HCT116 (cell line): Measurements from ENCODE around the gene QRICH2. TPM values are rescaled to one million over a fixed set of nuclear protein-coding genes. Genes with fewer than 3 reads are reported as not detected.
A peak's percentile ranks its signal among the peaks of the same experiment; 100 is the strongest.

ENCODE experiments used
- ATAC-seq: fragments of 200-7000 bp; cut with Tn5 transposase; 2 replicates; pipeline ENCODE4 v1.9.1; 2020; ENCODE audit warnings: mild to moderate bottlenecking, moderate library complexity
- BruUV-seq: library from RNA; stranded (reverse); fragments of 400-500 nt; replicated peaks from 2 replicates; lab custom pipeline; 2021; lab: Mats Ljungman, UMichigan
- CTCF ChIA-PET: fragments of 300-600 bp; sonication (Branson Sonifier 250); formaldehyde crosslinking; loops from one replicate; lab custom pipeline; 2021; ENCODE audit warnings: antibody characterized with exemption; lab: Charles Lee
- POLR2A ChIA-PET: fragments of 300-600, 350-600 bp; sonication (Branson Sonifier 250); formaldehyde crosslinking; loops from one replicate; lab custom pipeline; 2021; ENCODE audit warnings: antibody characterized with exemption; lab: Charles Lee
- RAD21 ChIA-PET, 2 experiments: fragments of 300-600 bp; sonication (Branson Sonifier 250); formaldehyde crosslinking; loops; one replicate each; lab custom pipeline; 2023; ENCODE audit warnings: low total read pairs in 2 of 2; ENCODE audit not compliant: uncharacterized antibody in 2 of 2, unreplicated experiment in 2 of 2, low non-redundant PET in 1 of 2; lab: Charles Lee
- DNase-seq: peaks from one replicate; pipeline ENCODE4 v3.0.0-alpha.2; 2010; ENCODE audit warnings: low read depth, low spot score
- H2AFZ ChIP-seq: fragments of 200-600 bp; shearing (Covaris generic), sonication (generic); 2 replicates; pipeline ENCODE4 v1.6.1; 2017; ENCODE audit warnings: low read depth, mixed run types, mixed read lengths, antibody characterized with exemption, low read length; ENCODE audit not compliant: poor library complexity, severe bottlenecking
- H3K27ac ChIP-seq: 2 replicates; pipeline ENCODE4 v1.5.1; 2012; ENCODE audit warnings: low read depth, low read length
- H3K27me3 ChIP-seq: fragments of 200-600 bp; sonication (generic); 2 replicates; pipeline ENCODE4 v1.6.1; 2016; ENCODE audit warnings: mixed run types, low read length, mixed read lengths; ENCODE audit not compliant: insufficient read depth
- H3K36me3 ChIP-seq, 2 experiments: fragments of 200-500 bp in 1 of 2; fragments of 200-600 bp in 1 of 2; sonication (Bioruptor generic) in 1 of 2; sonication (generic) in 1 of 2; 2 replicates each; pipeline versions ENCODE4 v1.5.1 to v1.6.1; 2014 to 2016; ENCODE audit warnings: low read length in 2 of 2, inconsistent platforms in 1 of 2, mixed read lengths in 1 of 2, mixed run types in 1 of 2; ENCODE audit not compliant: insufficient read depth in 2 of 2, control insufficient read depth in 1 of 2
- H3K4me1 ChIP-seq, 2 experiments: fragments of 200-600 bp in 1 of 2; sonication (generic) in 1 of 2; 2 replicates each; pipeline versions ENCODE4 v1.5.1 to v1.6.1; 2012 to 2017; ENCODE audit warnings: low read length in 2 of 2, inconsistent platforms in 1 of 2, mild to moderate bottlenecking in 1 of 2, mixed read lengths in 1 of 2, mixed run types in 1 of 2, moderate library complexity in 1 of 2; ENCODE audit not compliant: insufficient read depth in 2 of 2, control insufficient read depth in 1 of 2
- H3K4me2 ChIP-seq: fragments of 200-600 bp; sonication (generic); 2 replicates; pipeline ENCODE4 v1.6.1; 2017; ENCODE audit warnings: mixed run types, low read length, mixed read lengths
- H3K4me3 ChIP-seq, 2 experiments: fragments of 200-600 bp in 1 of 2; sonication (generic) in 1 of 2; replicated peaks in 1 of 2; 2 replicates each; pipeline ENCODE4 v1.5.1; 2011 to 2016; ENCODE audit warnings: low read length in 2 of 2, control low read depth in 1 of 2, low read depth in 1 of 2, mild to moderate bottlenecking in 1 of 2, mixed read lengths in 1 of 2, mixed run types in 1 of 2
- H3K79me2 ChIP-seq: fragments of 200-600 bp; sonication (generic); 2 replicates; pipeline ENCODE4 v1.6.1; 2017; ENCODE audit warnings: mild to moderate bottlenecking, mixed run types, low read length, moderate library complexity, mixed read lengths; ENCODE audit not compliant: insufficient read depth
- H3K9ac ChIP-seq: fragments of 200-600 bp; sonication (generic); 2 replicates; pipeline ENCODE4 v1.6.1; 2016; ENCODE audit warnings: low read length, mixed read lengths
- H3K9me2 ChIP-seq: fragments of 200-600 bp; sonication (generic), shearing (Covaris generic); 2 replicates; pipeline ENCODE4 v1.6.1; 2017; ENCODE audit warnings: mixed run types, mild to moderate bottlenecking, moderate library complexity; ENCODE audit not compliant: insufficient read depth
- H3K9me3 ChIP-seq, 2 experiments: fragments of 200-500 bp in 1 of 2; fragments of 200-600 bp in 1 of 2; sonication (Bioruptor generic) in 1 of 2; sonication (generic) in 1 of 2; 2 replicates each; pipeline ENCODE4 v1.6.1; 2014 to 2017; ENCODE audit warnings: low read length in 2 of 2, mixed read lengths in 2 of 2, inconsistent platforms in 1 of 2, low read depth in 1 of 2, mild to moderate bottlenecking in 1 of 2, mixed run types in 1 of 2, moderate library complexity in 1 of 2; ENCODE audit not compliant: control insufficient read depth in 1 of 2, insufficient read depth in 1 of 2
- H4K20me1 ChIP-seq: fragments of 200-600 bp; sonication (generic), shearing (Covaris generic); 2 replicates; pipeline ENCODE4 v1.6.1; 2017; ENCODE audit warnings: mixed run types, mild to moderate bottlenecking, moderate library complexity; ENCODE audit not compliant: insufficient read depth
- CBX3 ChIP-seq: IDR thresholded peaks from 2 replicates; pipeline ENCODE4 v1.6.1; 2012; ENCODE audit warnings: low read depth
- EGR1 ChIP-seq: IDR thresholded peaks from 2 replicates; pipeline ENCODE4 v1.6.1; 2012; ENCODE audit warnings: low read depth
- ELF1 ChIP-seq: IDR thresholded peaks from 2 replicates; pipeline ENCODE4 v1.6.1; 2012; ENCODE audit warnings: low read depth, borderline replicate concordance
- FOSL1 ChIP-seq: IDR thresholded peaks from 2 replicates; pipeline ENCODE4 v1.6.1; 2012; ENCODE audit warnings: low read depth
- JUND ChIP-seq: IDR thresholded peaks from 2 replicates; pipeline ENCODE4 v1.6.1; 2012
- MAX ChIP-seq: IDR thresholded peaks from 2 replicates; pipeline ENCODE4 v1.6.1; 2012
- POLR2AphosphoS5 ChIP-seq: IDR thresholded peaks from 2 replicates; pipeline ENCODE4 v1.6.1; 2011; ENCODE audit warnings: mild to moderate bottlenecking, low read depth, low read length, moderate library complexity
- REST ChIP-seq: IDR thresholded peaks from 2 replicates; pipeline ENCODE4 v1.6.1; 2012; ENCODE audit warnings: low read depth
- SIN3A ChIP-seq: IDR thresholded peaks from 2 replicates; pipeline ENCODE4 v1.6.1; 2012; ENCODE audit warnings: low read depth
- SP1 ChIP-seq: IDR thresholded peaks from 2 replicates; pipeline ENCODE4 v1.6.1; 2012; ENCODE audit warnings: low read depth
- SRF ChIP-seq: IDR thresholded peaks from 2 replicates; pipeline ENCODE4 v1.6.1; 2012; ENCODE audit warnings: low read depth
- TCF7L2 ChIP-seq: IDR thresholded peaks from 2 replicates; pipeline ENCODE4 v1.7.0; 2011; ENCODE audit warnings: borderline replicate concordance, inconsistent platforms; ENCODE audit not compliant: insufficient read depth, insufficient read length; ENCODE audit errors: extremely low read depth
- YY1 ChIP-seq: IDR thresholded peaks from 2 replicates; pipeline ENCODE4 v1.6.1; 2011; ENCODE audit warnings: low read length, low read depth, moderate library complexity, mild to moderate bottlenecking; ENCODE audit not compliant: insufficient replicate concordance; ENCODE audit errors: extremely low read depth
- ZFX ChIP-seq: fragments of 450-650 bp; IDR thresholded peaks from 2 replicates; pipeline ENCODE4 v1.6.1; 2017
- ZNF274 ChIP-seq: fragments of 200-500 bp; sonication (Bioruptor generic); IDR thresholded peaks from 2 replicates; pipeline ENCODE4 v1.6.1; 2014; ENCODE audit warnings: mild to moderate bottlenecking, low read depth, low read length, inconsistent platforms
- intact Hi-C: fragments of 100-400 bp; cut with micrococcal nuclease; formaldehyde crosslinking; loops from 2 replicates; pipeline ENCODE4 v1.10.0; 2022
- total RNA-seq: library from RNA; stranded (reverse); gene quantifications from one replicate; pipeline ENCODE4 v1.2.1, GENCODE V29; 2021; ENCODE audit not compliant: unreplicated experiment

Gene QRICH2
- total RNA-seq, 1 experiment from 2014 or later: 4.9 TPM

GRCh38 chr17:76266244-76266938, 41.7 kb downstream of the QRICH2 start:
- H3K4me1 ChIP-seq: peaks cover 25 to 39% of the 10 kb centered on the region in 2 experiments
- H3K9me2 ChIP-seq: no peaks in the 10 kb centered on the region
- ATAC-seq (no peak), DNase-seq (no peak)
- H3K4me2 ChIP-seq: peak overlapping the region; percentile 90
- H3K9me3 ChIP-seq: no peaks in the 10 kb centered on the region
- RAD21 ChIA-PET: no interaction called here
- H4K20me1 ChIP-seq: no peaks in the 10 kb centered on the region
- intact Hi-C loops: no loop called here
- no peaks in the 10 kb centered on the region for H3K27me3 ChIP-seq
- TF ChIP-seq ZNF274: no peak
- no peak for TF ChIP-seq ZFX
- TF ChIP-seq ELF1: no peak
- TF ChIP-seq JUND: no peak
- TF ChIP-seq EGR1: no peak
- no peak for TF ChIP-seq FOSL1
- TF ChIP-seq SRF: no peak
- TF ChIP-seq SP1: no peak
- no peak; the same call in 1 of the 2 replicates for TF ChIP-seq POLR2AphosphoS5
- peaks cover 24% of the 10 kb centered on the region for H3K79me2 ChIP-seq
- POLR2A ChIA-PET: no interaction called here
- H3K27ac ChIP-seq: peak overlapping the region; percentile 68; the same call in 1 of the 2 replicates
- peak overlapping the region; percentile 70 to 82 for H3K4me3 ChIP-seq
- CTCF ChIA-PET: interaction anchor here (1.5 to 1.7 kb wide), 2 partner anchors 13 to 14 kb away, joined by 3 to 11 read pairs; no protein-coding TSS in a partner anchor
- peaks cover 3 to 21% of the 10 kb centered on the region in 2 experiments; a peak in 2 of 4 replicates for H3K36me3 ChIP-seq
- H3K9ac ChIP-seq: peak overlapping the region; percentile 74
- H2AFZ ChIP-seq: no peak overlapping the region
- BruUV-seq: TSS peak; percentile 45

- Histone ChIP-seq H2AFZ (no peak overlapping the region), H3K9me3 (no peaks in the 10 kb centered on the region), H3K36me3 (peaks cover 3 to 15% of the 10 kb centered on the region in 2 experiments; a peak in 2 of 4 replicates), H3K4me1 (peaks cover 25 to 39% of the 10 kb centered on the region in 2 experiments), H3K9me2 (no peaks in the 10 kb centered on the region), H3K9ac (peak overlapping the region; percentile 74), H3K27ac (peak overlapping the region; percentile 68; the same call in 1 of the 2 replicates), H3K4me2 (peak overlapping the region; percentile 90), H3K79me2 (peaks cover 24% of the 10 kb centered on the region), H3K27me3 (no peaks in the 10 kb centered on the region), H3K4me3 (peak overlapping the region; percentile 70 to 82), H4K20me1 (no peaks in the 10 kb centered on the region)
- TF ChIP-seq REST: no peak
- peak; percentile 58; the same call in 1 of the 2 replicates for TF ChIP-seq MAX
- peak; percentile 57; the same call in 1 of the 2 replicates for TF ChIP-seq ZFX
- peak; percentile 87 for TF ChIP-seq YY1
- no peak for TF ChIP-seq TCF7L2
- peak; percentile 60 for TF ChIP-seq SIN3A
- TF ChIP-seq EGR1: no peak
- no peak for TF ChIP-seq CBX3
- 0 out of 2 replicates have a peak, but pooled peaks have one; percentile 2 for TF ChIP-seq POLR2AphosphoS5
- RAD21 ChIA-PET: interaction anchor here in 1 of 2 experiments (0.6 to 1.4 kb wide), 2 partner anchors 14 to 84 kb away, joined by 3 to 5 read pairs; no protein-coding TSS in a partner anchor
- no TSS peak for BruUV-seq
- ATAC-seq: peak; percentile 9; the same call in 1 of the 2 replicates
- DNase-seq: no peak
- CTCF ChIA-PET: interaction anchor here (1.2 to 3.4 kb wide), 5 partner anchors 14 to 360 kb away, joined by 3 to 34 read pairs (median 4); no protein-coding TSS in a partner anchor
- POLR2A ChIA-PET: interaction anchor here (1.0 to 1.9 kb wide), 5 partner anchors 9 to 80 kb away, joined by 3 to 17 read pairs (median 5); no protein-coding TSS in a partner anchor
- intact Hi-C loops: no loop called here
Observed at GRCh38 chr17:76265624-76266243, 42.3 kb downstream of the QRICH2 start.
